ENCODE results near the gene ADO. TPM values are rescaled to one million over a fixed set of nuclear protein-coding genes. Genes with fewer than 3 reads are reported as not detected.

The ADO gene
- polyA plus RNA-seq, 12 donors: 13.1 to 24.5 (median 15.6) TPM; not detected in 1

GRCh38 chr10:62788861-62789467 is 15.6 kb upstream of the ADO start:
- no peak for DNase-seq

- DNase-seq: no peak
Measured at GRCh38 chr10:62790019-62790555, 14.4 kb upstream of the ADO start.

GRCh38 chr10:62790571-62790970 is 13.9 kb upstream of the ADO start:
- no peak for DNase-seq

DNA sequence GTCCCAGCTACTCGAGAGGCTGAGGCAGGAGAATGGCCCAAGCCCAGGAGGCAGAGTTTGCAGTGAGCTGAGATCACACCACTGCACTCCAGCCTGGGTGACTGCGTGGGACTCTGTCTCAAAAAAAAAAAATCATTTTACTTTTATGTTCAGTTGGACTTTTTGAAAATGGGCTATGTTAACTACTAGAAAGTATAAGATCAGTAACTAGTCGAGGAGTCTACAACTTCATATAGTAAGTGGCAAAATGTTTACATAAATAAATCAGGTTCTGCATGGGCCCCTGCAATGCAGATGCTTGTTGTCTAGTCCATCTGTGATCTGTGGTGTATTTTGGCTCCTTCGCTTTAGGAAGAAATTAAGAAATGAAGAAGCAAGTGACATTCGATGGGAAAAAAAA is 12.3 kb upstream of the ADO start:
- no peak for DNase-seq

GRCh38 chr10:62794306-62794705 is 10.2 kb upstream of the ADO start:
- DNase-seq: no peak

GRCh38 chr10:62795100-62795499 is 9.4 kb upstream of the ADO start:
- no peak for DNase-seq

GRCh38 chr10:62795762-62796161 is 8.8 kb upstream of the ADO start:
- no peak for DNase-seq

DNA sequence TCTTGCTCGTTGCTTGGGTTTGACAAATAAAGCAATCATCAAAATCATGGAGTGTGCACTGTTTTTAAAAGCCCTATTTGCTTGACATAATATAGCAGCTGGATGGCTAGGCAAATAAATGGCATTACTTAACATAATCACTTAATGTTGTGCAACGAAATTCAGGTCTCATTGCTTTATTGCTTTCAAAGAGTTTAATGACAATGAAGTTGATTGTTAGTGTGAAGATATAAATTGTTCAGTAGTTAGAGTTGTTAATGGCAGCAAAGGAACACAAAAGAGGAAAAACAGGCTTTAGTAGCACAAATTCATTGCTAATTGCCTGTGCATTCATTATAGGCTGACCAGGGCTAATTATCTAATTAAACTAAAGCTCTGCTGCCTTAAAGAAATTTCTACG is 7.6 kb upstream of the ADO start:
- DNase-seq: no peak

DNA sequence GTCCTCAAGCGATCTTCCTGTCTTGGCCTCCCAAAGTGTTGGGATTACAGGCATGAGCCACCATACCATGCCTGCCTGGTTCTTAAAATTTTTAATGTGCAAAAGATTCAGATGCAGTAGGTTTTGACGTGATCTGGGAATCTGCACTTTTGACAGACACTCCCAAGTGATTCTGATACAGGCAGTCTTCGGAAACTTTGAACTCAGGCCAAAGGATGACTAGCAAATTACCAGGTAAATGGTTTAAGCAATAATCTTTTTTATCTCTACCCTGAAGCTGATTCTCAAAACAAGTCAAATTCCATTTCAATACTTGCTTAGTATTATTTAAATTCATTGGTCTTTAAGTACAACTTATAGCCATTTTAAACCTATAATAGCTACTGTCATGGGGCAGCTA is 2.6 kb upstream of the ADO start:
- DNase-seq: no peak

DNA sequence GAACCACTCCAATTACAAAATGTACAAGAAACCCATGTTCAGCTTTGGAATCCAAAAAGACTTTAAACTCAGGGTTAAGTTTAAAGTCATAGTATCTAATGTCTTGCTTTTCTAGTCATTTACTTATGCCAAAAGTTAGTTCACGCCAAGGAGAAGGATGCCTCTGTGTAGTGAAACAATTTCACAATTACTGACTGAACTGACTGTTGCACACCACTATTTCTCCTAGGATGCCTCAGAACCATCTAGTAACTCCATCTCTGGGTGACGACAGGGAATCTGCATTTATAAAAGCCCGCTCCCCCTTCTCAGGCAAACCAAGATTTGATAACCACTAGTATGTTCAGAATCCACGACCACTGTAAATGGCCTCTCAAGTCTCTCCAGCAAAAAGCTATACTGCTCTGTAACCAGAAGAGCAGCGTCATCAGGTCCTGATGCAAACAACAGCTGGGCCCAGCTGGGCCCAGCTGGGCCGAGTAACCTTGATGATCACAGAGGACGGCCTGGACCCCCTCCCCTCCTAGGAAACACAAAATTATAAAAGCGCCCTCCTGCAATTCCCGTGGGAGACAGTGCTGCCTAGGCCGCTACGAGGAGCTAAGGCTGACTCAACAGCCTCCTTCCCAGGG is 680 bp upstream of the ADO start:
- DNase-seq: no peak

DNA sequence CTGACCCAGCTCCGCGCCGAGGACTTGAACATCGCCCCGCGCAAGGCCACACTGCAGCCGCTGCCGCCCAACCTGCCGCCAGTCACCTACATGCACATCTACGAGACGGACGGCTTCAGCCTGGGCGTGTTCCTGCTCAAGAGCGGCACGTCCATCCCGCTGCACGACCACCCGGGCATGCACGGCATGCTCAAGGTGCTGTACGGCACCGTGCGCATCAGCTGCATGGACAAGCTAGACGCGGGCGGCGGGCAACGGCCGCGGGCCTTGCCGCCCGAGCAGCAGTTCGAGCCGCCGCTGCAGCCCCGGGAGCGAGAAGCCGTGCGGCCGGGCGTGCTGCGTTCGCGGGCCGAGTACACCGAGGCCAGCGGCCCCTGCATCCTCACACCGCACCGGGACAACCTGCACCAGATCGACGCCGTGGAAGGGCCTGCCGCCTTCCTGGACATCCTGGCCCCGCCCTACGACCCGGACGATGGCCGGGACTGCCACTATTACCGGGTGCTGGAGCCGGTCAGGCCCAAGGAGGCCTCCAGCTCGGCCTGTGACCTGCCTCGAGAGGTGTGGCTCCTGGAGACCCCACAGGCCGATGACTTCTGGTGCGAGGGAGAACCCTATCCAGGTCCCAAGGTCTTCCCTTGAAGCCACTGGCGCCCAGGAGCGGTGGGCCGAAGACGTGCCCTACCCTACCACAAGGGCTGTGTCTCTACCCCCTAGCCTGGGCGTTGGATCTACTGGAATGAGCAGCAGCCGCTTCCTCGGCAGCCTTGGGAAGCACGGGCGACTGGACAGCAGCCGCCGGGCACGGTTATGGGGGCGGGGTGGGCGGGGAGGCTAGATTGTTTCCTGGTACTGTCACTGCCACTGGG is 945 bp downstream of the ADO start:
- peak; percentile 21 for DNase-seq

- no peak for DNase-seq
Measured at GRCh38 chr10:62806251-62806650, 1.7 kb downstream of the ADO start.

DNA sequence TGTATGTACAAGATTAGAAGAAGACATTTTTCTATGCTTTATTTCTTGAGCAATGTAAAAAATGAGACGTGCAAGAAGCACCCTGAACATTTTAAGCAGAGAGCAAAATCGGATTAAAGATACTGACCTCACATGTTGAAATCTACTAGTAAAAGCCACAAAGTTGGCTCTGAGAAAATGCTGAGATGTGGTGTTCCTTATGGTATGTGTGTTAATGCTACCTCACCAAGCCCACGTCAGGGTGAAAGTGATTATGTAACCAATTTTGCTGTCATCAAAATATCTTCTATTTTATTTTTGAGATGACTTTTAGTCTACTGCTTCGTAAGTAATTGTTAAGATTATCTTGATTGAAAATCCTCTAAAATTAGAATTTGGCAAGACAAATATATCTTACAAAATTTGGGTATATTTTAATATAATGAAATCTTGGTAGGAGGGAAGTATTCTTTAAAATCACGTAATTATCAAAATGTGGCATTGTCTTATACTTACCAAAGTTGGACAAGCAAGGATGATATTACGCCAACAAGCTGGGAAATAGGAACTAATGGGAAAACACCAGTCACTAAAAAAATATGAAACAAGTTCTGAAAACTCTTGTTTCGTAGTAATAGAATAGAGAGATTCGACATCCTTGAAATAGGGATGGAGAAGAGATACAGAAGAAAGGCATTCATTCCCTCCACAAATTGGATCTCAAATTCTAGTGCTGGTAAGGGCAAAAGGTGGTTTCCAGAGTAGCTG is 5.8 kb downstream of the ADO start:
- DNase-seq: no peak

GRCh38 chr10:62811159-62811875 is 6.8 kb downstream of the ADO start:
- DNase-seq: no peak

DNA sequence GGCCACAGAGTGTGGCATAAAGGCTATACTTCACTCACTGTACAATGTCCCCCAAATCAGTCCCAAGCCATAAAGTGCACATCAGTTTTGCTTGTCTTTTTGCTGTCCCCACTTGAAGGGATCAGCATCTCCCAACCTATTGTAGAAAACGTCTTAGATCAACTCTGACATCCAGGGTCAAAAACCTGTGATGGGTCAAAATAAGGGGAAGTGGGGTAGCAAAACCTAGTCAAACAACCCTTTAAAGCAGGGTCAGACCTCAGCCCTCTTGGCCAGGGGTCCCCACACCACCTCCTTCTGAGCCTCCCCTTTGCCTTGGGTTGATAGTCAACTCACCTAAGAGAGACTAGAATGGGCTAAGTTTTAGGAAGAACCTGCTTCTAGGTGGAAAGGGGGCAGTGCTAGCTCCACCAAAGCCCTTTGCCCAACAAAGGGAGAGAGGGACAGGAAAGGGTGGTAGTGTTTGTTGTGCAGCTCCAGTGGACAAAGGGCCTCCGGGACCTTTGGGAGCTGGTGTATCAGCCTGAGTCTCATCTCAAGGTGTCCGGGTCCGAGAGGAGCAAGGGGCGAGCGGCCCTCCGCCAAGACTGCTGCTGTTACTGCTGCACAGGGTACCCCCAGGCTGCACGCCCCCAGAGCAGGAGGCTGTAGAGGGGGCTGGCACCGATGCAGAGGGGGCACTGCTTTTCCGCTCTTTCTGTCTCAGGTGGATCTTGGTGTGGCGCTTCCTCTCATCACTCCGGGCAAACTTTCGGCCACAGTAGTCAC is 8.3 kb downstream of the ADO start:
- DNase-seq: no peak

DNA sequence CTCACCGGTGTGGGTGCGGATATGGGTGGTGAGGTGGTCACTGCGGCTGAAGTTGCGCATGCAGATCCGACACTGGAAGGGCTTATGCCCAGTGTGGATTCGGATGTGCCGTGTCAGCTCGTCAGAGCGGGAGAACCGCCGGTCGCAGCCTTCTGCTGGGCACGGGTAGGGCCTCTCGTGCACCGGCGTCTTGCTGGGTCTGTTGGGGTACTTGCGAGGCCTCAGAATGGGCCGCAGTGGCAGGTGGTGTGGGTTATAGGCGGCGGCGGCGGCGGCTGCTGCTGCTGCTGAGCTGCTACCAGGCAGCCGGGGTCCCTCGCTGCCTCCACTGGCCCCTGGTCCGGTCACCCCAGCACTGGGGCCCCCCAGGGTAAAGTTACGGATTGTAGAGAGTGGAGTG is 8.9 kb downstream of the ADO start:
- no peak for DNase-seq

GRCh38 chr10:62813981-62814380 is 9.5 kb downstream of the ADO start:
- no peak for DNase-seq

- peak; percentile 21 for DNase-seq
Measured at GRCh38 chr10:62814756-62815380, 10.3 kb downstream of the ADO start.

DNA sequence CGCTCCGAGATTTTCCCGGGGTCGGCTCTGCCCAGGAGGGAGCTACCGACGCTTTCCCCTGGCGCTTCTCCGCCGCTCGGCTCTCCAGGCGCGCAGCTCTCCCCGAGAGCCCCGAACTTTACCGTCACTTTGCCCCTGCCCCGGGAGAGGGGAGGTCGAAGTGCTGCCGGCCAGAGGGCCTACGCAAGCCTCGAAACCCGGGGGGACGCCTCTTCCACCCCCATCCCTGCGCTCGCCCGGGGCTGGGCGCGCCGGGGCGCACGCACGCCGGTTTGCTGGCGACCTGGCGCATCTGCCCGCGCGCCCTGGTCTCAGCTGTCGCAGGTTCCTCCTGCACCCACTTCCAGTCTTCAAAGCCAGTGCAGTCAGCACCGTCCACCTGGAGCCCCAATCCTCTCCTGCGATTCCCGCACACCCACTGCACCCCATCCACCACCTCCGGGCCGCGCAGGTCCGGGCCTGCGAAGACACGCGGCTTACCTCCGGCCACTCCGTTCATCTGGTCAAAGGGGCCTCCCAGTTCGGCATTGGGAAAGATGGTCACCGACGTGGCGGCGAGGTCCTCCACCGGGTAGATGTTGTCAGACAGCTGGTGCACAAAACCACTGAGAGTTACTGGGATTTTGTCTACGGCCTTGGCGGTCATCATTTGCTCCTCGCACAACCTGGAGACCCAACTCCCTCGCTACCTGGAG is 11.0 kb downstream of the ADO start:
- DNase-seq: peak; percentile 26

- no peak for DNase-seq
Measured at GRCh38 chr10:62816076-62816330, 11.5 kb downstream of the ADO start.
